H1 (cell line): Measurements from ENCODE around the gene DOCK10. TPM values are rescaled to one million over a fixed set of nuclear protein-coding genes. Genes with fewer than 3 reads are reported as not detected.

ENCODE experiments used
- ASH2L ChIP-seq: fragments of 200-600, 300-600 bp; sonication (generic); IDR thresholded peaks from one replicate; pipeline ENCODE4 v1.7.1; 2017; ENCODE audit warnings: low read length
- ATF2 ChIP-seq: IDR thresholded peaks from 2 replicates; pipeline ENCODE4 v1.6.1; 2012; ENCODE audit warnings: low read length, inconsistent platforms
- BACH1 ChIP-seq: IDR thresholded peaks from 2 replicates; pipeline ENCODE4 v1.6.1; 2012; ENCODE audit warnings: low read length, improper control_type of control experiment
- RNF2 ChIP-seq: fragments of 200-900, 300-1000 bp; sonication (generic); IDR thresholded peaks from 2 replicates; pipeline ENCODE4 v1.7.1; 2016; ENCODE audit warnings: borderline replicate concordance, low read depth, mild to moderate bottlenecking, antibody characterized with exemption, low read length; ENCODE audit not compliant: poor library complexity, severe bottlenecking; ENCODE audit errors: missing control alignments
- SP1 ChIP-seq: IDR thresholded peaks from 2 replicates; pipeline ENCODE4 v1.6.1; 2011; ENCODE audit warnings: low read depth, low read length
- SRF ChIP-seq: IDR thresholded peaks from 2 replicates; pipeline ENCODE4 v1.6.1; 2011; ENCODE audit warnings: mild to moderate bottlenecking, low read depth, low read length, moderate library complexity
- TEAD4 ChIP-seq: IDR thresholded peaks from 2 replicates; pipeline ENCODE4 v1.6.1; 2012; ENCODE audit warnings: low read depth, low read length, inconsistent platforms, mixed read lengths
- polyA plus RNA-seq, 7 experiments: library from polyadenylated mRNA; depleted of rRNA in 3 of 7; stranded (reverse) in 5 of 7; unstranded in 2 of 7; fragments of >200 nt in 5 of 7; fragments of 200-250 nt in 2 of 7; gene quantifications; 1 replicate in 5 of 7; 2 replicates in 1 of 7; 4 replicates in 1 of 7; pipeline versions ENCODE4 v1.2.1 to v1.2.3, GENCODE V29; 2011 to 2013; ENCODE audit warnings: missing spikeins in 2 of 7, mixed read lengths in 2 of 7
- total RNA-seq: library from RNA; stranded (reverse); fragmentation: NEBNext Ultra II Directional; extraction: Animal tissue kit (Norgen Biotek cat#: 25700); gene quantifications from 2 replicates; pipeline ENCODE4 v1.2.1, GENCODE V29; 2021

DOCK10 gene
- total and polyA plus RNA-seq, 2 of the 8 experiments (the other 6 are each of a cell fraction or from before 2014, with no cell fraction given), result 0.33 to 1.6 TPM

GRCh38 chr2:224847961-224848850 is 194.1 kb downstream of the DOCK10 start (continued):
- TF ChIP-seq ATF2, result no peak
- no peak for TF ChIP-seq SP1
- TF ChIP-seq TEAD4, result no peak
- no peak for TF ChIP-seq ASH2L
- no peak for TF ChIP-seq RNF2
- TF ChIP-seq SRF, result no peak
- TF ChIP-seq BACH1, result no peak
